ENCODE results near the gene HSPH1. TPM values are rescaled to one million over a fixed set of nuclear protein-coding genes. Genes with fewer than 3 reads are reported as not detected.

HSPH1 gene
- total RNA-seq, 1 donor from 2014 or later: 61.5 TPM

DNA sequence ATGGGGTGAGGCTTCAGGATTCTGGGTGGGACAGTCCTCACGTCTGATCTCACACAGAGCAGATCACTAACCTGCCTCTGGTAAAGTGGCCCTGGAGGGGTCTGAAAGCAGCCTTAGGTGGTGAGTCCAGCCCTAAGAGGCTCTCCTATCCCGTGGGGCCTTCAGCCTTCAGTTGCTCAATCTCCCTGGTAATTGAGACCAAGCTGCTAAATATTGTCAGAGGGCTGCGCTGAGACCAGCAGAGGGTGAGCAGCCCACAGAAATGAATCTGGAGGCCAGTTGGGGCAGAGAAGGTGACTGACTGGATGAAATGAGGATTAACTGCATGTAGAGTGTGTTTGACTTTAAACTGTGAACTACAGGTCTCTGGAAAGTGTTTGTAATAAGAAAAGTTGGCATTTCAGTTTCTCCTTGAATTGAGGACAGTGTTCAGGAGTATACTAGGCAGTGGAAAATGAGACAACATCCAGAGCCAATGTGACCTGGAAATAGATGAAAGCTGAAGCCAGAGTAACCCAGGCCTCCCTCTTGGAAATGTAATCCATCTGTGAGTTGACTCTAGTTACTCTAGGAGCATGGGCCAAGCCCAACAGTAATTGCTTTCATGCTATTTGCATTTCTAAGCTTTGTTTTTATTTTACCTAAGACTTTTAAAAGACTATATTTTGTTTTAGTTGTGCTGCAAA lies 14.3 kb upstream of the HSPH1 start:
- no peak for ATAC-seq

DNA sequence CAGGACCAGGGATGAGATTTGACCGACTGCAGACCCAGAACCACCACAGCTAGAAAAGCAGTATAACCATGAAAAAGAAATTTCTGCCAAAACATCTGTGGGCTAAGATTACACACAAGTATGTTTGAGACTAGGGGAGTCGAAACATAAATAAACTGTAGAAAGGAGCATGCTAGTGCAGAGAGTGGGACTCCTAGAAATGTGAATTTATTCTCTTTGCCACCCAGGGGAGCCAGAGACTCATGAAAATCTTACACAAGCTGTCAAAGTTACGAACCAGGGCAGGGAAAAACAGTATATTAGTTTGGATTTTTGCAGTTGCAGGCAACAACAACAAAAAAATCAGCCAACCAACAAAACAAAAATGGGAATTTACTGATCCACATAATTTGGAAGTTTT lies 12.3 kb upstream of the HSPH1 start:
- no peak for ATAC-seq

DNA sequence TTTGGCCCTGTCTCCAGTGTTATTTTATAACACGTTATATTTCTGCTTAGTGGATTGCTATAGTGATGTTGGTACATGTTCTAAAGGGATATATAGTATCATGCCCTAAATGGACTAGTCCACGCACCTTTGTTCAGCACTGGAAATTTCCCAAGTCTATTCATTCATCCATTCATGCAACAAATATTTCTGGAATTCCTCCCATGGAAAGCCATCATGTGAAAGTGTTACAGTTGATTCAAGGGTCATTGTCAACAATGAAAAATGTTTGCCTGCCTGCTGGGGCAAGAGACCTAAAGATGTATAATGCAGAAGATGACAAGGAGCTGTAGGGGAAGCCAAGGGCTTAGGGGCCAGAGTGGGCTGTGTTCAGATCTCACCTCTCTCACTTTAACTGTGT lies 10.8 kb upstream of the HSPH1 start:
- ATAC-seq: peak; percentile 64

DNA sequence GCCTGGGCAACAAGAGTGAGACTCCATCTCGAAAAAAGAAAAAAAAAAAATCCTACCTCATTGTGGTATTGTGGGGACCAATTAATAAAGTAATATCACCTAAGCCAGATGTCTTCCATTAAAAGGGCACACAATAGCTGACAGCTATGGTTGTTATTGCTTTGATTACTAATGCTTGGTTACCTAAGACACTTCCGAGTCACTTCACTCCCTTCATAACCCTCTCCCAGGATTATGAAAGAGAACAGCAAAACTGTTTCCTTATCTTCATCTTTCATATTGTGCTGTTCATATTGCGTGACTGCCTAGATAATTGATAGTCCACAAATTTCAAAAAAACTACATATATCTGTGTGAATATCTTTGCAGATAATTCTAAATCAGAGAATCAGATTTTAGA lies 10.3 kb upstream of the HSPH1 start:
- peak; percentile 64 for ATAC-seq

DNA sequence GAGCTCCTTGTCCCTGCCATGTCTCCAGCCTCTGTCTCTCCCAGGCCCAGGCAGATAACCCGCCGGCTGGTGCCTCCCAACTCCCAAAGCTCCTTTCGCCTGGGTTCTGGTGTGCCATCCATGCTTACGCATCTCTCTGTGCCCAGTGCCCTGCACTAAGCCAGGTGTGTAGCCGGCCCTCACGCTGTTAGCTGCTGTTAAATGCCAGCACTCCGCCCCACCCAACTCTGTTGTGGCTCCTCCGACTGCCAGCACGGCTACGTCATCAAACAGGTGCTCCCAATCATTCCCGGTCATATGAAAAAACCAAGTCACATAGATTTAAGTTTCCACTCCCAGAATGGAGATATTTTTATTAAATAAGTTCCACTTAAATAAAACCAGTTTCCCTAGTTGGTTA lies 7.0 kb upstream of the HSPH1 start:
- no peak for ATAC-seq

DNA sequence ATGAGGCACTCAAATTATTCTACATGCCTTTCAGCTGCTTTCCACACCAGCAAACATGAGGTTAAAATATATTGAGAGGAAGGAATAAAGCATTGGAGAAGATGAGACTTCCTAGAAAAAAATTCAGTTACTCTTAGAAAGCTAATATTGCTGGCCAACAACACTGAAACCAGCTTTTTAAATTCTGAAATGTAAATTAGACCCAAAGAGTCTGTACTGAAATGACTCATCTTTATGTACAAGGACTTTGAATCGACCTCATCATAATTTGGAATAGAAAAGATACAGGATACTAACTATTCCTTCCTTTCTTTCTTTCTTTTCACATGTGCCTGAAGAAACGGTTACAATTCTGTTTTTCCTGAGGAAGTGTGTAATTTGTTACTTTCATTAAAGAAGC lies 6.5 kb upstream of the HSPH1 start:
- no peak for ATAC-seq

DNA sequence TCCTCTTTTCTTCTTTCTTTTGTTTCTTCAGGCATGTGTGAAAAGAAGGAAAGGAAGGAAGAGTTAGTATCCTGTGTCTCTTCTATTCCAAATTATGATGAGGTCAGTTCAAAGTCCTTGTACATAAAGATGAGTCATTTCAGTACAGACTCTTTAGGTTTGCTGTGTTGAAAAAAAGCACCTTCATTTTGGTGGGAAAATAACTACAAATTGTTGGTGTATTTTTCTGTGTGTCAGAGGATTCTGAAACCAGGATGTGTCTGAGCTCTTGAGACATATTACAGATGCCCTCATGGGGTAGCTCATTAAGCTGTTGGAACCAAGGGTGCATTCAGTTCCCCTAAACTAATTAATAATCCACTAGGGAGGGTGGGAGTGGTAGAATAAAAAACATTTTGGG lies 5.8 kb upstream of the HSPH1 start:
- no peak for ATAC-seq

DNA sequence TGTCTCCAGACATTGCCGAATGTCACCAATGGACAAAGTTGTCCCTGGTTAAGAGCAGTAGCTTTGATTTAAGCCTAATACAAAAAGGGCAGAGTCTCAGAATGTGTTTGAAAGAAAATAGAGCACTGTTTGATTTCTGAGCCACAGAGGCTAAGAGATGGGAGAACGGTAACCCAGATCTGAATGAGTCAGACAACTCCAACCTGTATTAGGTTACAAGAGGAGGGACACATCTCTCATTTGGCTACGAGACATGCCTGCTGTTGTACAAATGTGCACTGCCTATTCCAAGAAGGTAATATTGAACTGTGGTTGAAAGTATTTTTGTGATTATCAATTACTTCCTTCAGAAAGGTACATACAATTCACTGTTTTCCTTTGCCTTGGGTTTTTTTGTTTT lies 4.9 kb upstream of the HSPH1 start:
- no peak for ATAC-seq

DNA sequence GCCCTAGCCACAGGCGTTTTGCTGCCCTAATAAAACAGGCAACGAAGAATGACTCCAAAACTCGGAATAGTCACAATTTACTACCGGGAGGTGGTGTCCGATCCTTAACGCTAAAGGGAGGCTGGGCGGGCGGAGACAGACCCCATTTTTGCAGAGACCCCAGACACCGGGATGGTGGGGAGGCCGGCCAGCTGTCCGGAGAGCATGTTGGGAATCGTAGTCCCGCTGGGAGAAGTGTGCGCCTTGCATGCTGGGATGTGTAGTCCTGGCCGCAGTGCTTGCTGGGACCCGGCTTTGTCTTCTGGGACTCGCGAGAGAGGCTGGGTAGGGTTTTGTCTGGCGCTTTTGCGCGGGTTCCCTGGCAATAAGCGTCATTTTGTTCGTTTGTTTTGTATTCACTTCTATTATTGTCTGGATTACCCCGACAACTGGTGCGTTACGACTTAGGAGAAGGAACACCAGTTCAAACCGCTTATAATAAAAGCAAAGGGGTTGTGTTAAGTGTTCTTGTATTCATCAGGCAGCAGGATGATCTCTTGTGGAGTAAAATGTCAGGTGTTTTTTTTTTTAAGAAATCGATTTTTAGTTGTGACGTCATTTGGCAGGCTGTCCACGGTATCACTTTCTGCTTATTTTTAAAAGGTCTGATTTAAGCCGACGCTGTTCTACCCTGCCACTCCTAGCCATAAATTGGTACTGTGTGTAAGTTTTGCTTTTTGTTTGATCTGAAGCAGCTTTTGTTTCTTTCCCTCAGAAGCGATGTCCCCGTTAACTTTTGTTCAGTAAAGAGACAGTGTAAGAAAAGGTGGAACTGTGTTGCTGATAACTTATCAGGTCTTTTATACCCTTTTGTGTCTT lies 676 bp upstream of the HSPH1 start:
- peak; percentile 98 for ATAC-seq

DNA sequence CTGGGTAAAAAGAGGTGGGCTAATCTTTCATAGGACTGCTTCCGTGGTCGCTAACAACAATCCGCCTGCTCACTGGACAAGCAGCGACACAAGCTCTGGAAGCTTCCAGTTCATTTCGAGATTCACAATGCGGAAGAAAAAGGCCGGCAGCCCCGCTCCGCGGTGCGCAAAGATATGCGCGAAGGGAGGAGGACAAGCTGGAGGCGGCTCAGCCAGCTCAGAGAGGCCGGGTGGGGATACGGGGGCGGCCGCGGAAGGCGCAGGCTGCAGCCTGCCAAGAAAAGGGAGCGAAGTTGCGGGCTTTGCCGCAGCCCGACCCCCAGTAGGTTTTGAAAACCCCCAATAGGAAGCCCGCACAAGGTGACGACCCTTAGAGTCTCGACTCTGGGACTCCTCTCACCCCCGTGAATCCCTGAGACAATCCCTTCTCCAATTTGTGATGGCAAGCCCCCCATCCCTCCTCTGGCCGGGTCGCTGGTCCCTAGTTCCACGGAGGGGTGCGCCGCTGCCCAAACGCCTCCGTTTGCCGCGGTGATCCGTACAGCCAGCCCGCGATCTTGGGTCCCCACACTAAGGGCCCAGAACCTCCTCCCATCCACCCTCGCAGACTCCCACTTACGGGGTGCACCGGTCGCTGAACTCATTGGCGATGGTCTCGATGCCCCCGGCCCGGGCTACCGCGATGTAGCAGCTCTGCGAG lies 697 bp downstream of the HSPH1 start:
- ATAC-seq: peak; percentile 15

DNA sequence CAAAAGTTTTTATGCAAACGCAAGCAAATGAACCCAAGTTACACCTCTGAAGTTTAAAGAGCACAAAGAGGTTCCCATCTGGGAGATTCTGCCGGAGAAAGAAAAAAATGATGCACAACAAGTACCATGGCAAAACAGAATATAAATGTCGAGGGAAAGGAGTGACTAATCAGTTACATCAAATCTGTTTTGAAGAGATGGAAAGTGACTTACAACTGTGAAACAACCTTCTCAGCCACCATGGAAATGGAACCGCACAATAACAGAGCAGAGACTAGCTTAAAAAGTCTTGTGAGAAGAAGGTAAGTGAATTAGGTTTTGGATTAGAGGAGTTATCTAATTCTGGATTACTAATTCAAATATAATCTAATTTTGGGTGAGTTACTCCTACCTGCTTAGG lies 2.4 kb downstream of the HSPH1 start:
- ATAC-seq: no peak

DNA sequence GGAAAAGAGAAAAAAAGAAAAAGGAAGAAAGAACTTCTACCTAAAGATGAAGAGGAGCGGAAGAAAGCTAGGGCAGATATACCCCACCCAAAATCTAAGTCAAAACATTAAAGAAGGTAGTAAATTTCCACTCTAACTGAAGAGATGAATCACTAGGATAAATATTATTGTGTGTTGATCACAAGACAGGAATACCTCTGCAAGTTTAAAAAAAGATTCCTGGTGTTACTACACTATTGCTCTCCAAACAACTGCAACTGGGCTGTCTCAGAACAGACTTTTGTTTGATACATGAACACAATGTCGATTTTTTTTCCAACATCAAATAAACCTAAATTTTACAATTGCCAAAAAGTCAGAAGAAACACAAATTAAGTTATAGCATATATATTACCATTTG lies 6.8 kb downstream of the HSPH1 start:
- no peak for ATAC-seq

DNA sequence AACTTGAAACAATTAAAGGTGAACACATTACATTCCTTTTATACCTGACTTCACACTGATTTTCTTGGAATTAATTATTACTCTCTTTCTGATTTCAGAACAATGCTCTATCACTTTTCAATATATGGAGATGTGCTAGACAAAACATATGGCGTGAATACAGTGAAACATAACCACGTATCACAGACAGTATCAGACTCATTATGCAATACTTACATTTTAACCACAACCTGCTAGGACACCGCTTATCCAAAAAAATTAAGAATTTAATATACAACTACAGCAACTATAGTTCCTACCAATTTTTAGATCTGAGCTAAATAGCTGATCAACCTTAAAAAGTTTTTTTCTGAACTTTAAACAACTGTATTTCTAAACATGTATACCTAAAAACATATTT lies 9.9 kb downstream of the HSPH1 start:
- no peak for ATAC-seq

DNA sequence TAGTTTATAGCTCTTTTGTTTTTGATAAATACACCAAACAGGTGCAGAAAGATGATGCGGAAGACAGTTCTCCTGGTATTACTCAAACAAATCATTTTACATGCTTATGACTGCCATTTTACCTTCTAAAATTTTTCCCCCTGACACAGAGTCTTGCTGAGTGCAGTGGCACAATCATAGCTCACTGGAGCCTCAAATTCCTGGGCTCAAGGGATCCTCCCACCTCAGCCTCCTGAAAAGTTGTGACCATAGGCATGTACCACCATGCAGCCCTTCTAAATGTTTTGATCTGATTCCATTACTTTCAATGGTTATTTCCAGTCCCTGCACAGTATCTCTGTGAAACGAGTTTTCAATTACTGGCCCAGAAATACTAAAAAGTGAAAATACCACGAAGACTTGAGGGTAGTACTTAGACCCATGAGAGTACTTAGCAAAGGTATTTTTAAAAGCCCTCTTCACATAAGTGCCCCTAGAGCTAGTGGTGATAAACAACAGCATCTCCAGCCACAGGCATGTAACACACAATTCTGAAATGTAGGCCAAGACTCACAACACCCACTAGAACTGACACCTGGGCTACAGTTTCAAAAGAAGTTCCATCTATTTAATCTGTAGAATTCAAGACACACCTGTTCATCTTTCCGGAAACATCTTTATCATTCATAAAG lies 11.3 kb downstream of the HSPH1 start:
- ATAC-seq: no peak

DNA sequence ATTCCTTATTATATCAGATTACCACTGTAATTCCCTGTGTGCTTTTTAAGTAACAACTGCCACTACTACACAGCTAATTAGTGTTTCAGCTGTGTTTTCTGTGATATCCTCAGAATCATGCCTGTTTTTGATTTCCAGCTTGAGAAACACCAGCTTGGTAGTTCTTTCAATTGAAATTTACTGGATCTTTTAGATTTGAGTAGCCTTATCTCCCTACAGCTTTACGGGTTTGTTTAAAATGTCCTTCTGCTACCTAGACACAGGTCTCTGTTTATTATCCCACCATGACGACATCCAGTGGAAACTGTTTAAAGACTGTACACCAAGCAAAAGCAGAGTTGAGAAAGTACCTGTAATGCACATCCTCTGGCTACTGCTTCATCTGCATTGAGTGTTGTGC lies 12.1 kb downstream of the HSPH1 start:
- ATAC-seq: no peak

DNA sequence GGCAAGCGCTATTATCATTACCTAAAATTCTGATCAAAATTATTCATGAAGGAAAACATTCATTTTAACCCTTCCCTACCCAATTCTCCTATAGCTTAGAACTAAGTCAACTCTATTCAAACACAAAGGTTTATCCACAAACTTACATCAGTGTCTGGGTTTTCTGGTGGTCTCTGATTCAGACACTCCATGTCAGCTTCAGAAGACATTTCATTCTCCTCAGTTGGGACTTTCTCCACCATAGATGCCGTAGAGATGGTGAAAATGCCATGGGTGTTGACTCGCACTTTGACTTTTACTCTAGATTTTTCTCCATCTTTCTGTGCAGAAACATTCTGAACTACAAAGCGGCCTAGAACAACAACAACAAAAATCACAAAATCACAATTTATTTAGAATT lies 16.3 kb downstream of the HSPH1 start:
- no peak for ATAC-seq

DNA sequence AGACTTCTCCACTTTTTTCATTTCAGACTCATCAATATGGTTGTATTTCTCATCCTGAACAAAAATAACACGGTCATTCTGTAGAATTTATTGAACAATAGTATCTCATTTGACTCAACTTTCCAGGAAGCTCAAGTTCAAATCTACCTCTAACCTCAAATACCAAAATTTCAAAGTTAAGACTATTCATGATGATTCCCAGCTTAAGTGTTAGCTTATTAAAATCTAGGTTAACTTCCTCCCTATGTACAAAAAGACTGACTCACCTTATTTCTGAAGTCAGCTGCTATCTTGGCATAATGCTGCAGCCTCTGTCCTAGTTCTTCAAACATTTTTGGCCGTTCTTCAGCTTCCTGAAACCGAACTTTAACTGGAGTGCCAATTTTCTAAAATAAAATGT lies 23.2 kb downstream of the HSPH1 start:
- ATAC-seq: peak; percentile 59

DNA sequence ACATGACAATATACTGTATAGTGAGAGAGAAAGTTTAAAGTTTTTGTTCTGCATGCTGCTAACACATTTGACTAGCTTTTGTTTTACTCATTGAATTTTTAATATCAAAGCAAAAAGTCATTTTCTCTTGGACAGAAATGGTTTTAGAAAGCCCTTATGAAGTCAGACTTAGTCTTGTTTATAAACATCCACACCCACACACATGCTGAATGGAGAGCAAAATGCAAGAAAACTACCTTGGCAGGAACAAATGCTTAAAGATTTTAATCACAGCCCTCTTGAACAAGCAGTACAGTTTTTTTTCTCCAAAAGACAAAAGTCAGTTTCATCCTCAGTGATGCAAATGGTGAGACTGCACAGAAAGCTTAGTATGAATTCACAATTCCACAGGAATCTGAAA lies 25.0 kb downstream of the HSPH1 start:
- ATAC-seq: no peak

DNA sequence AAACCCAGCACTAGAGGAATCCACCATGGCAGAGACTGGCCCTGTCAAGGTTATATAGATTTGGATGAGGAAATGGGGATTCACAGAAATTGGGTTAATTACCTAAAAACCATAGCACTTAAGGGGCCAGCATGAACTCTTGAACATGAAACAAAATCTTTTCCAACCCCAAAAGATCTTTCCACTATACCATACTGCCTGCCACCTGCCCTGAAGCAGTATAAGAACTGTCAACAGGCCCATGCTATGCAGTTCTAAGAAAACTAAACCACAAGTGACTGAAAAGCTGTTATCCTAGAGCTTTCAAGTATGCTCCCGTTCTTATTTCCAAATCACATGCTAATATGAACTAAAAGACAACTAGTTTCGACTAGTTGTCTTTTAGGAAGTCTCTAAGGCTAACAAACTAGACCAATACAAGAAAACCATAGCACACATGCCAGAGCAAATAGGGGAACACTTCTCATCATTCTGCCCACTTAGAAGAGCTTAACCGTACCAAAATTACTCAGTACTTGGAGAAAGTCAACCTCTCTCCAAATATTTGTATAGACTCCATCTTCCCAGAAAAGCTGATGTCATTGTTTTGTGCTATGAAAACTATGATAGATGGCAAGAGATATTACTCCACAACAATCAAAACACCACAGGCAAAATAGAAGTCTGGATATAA lies 27.5 kb downstream of the HSPH1 start:
- peak; percentile 13 for ATAC-seq

DNA sequence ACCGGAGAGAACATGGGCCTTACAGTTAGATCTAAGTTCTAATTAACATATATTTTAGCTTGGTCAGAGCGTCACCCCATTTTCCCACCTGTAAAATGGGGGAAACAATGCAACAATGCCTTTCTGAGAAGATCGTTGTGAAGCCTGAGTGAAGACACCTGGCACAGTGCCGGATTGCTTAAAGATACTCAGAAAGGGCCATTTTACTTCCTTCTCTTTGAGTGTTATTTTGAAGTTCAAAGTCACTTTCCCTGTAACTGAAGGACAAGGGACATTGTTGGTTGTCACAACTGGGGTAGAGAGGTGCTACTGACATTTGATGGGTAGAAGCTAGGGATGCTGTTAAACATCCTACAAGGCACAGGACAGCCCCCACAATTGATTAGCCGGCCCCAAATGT lies 28.1 kb downstream of the HSPH1 start:
- no peak for ATAC-seq

DNA sequence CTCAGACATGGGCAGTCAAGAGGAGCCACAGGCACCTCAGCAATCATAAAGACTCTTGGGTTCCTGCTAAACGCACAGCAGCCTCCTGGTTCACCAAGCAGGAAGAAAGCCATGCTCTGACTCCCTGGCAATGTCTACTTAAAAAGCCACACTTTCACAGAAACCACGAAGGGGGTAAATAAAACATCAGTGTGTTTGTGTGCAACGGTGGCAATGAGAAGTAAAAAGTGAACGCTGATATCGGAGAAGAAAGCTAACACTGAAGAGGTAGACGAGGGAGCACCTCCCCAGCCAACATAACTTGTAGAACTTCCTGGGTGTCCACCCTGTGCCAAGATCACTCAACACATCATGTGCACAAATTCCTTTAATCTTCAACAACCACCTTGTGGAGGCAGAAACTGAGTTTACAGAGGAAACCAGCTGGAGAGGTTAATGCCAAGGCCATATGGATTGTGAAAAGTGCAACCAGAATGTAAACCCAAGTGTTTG lies 30.2 kb downstream of the HSPH1 start:
- ATAC-seq: no peak

DNA sequence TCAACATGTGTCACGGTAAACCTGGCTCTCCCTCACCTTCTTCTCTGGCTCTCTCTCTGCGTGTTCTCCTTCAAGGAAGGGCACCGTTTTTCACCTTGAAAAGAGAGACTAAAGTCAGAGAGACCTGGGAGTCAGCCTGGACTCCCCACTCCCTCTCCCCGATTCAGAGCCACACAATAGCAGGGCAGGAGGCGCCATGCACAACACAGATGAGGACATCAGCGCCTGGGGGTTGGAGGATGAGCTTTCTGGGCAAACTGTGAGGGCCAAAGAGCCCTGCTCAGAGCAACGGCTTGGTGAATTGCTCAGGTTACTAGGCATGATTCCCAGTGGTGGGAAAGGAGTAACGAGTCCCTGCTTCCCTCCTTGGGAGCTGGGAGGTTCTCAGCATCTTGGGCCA lies 32.3 kb downstream of the HSPH1 start:
- ATAC-seq: no peak

Data from esophagus mucosa (tissue), 1 donor.